ENCODE data around the gene FAM227B. TPM values are rescaled to one million over a fixed set of nuclear protein-coding genes. Genes with fewer than 3 reads are reported as not detected.

FAM227B gene
- total and polyA plus RNA-seq, 2 experiments from 2014 or later: 10.4 to 23.6 TPM

- no peaks in the 10 kb centered on the region for H3K9me3 ChIP-seq (ENCODE audit: low read depth)
- DNase-seq (ENCODE audit: low read depth in 1 of 2, low spot score in 1 of 2): peak in 1 of 2 donors; percentile 35
- H3K4me1 ChIP-seq (ENCODE audit: low read depth): no peaks in the 10 kb centered on the region
- TF ChIP-seq CTCF (IDR thresholded peaks at IDR 0.05; ENCODE audit: low read depth, low read length): no peak
- no peaks in the 10 kb centered on the region for H3K36me3 ChIP-seq
- no peak overlapping the region for H3K4me3 ChIP-seq
- H3K27me3 ChIP-seq: no peaks in the 10 kb centered on the region
- no peak overlapping the region for H3K27ac ChIP-seq
Measured at GRCh38 chr15:49286649-49287404, 333.8 kb downstream of the FAM227B start.

DNA sequence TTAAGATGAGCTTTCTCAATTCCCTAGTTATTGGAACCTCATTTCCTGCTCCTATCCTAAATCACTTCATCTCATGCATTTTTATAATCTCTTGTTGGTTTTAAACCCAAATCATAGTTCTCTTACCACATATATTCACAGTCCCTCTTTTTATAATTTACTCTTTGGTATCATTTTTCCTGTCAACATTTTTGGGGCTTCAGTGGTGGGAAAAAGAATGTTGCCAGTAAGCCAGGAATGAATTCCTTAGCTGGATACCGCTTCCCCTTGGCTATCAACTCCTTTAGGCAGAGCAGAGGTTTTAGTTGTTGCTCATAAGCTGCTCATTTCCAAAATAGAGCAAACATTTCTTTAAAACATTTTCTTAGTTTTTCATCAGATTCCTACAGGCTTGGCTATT lies 338.3 kb downstream of the FAM227B start:
- DNase-seq (ENCODE audit: low read depth in 1 of 2, low spot score in 1 of 2): peak in 1 of 2 donors; percentile 91

GRCh38 chr15:49279521-49280456 lies 340.8 kb downstream of the FAM227B start:
- peaks cover 4% of the 10 kb centered on the region for H3K4me1 ChIP-seq (ENCODE audit: low read depth)
- no peaks in the 10 kb centered on the region for H3K9me3 ChIP-seq (ENCODE audit: low read depth)
- H3K4me3 ChIP-seq: no peak overlapping the region
- DNase-seq (ENCODE audit: low read depth in 1 of 2, low spot score in 1 of 2): no peak
- no peak for TF ChIP-seq CTCF (IDR thresholded peaks at IDR 0.05; ENCODE audit: low read depth, low read length)
- H3K27me3 ChIP-seq: no peaks in the 10 kb centered on the region
- no peaks in the 10 kb centered on the region for H3K36me3 ChIP-seq
- no peak overlapping the region for H3K27ac ChIP-seq

More for the DNA sequence above, 338.3 kb downstream of the FAM227B start:
- H3K4me3 ChIP-seq: no peak overlapping the region
- H3K27me3 ChIP-seq: no peaks in the 10 kb centered on the region
- no peaks in the 10 kb centered on the region for H3K36me3 ChIP-seq
- H3K27ac ChIP-seq: no peak overlapping the region
- H3K9me3 ChIP-seq (ENCODE audit: low read depth): no peaks in the 10 kb centered on the region
- H3K4me1 ChIP-seq (ENCODE audit: low read depth): no peaks in the 10 kb centered on the region
- TF ChIP-seq CTCF (IDR thresholded peaks at IDR 0.05; ENCODE audit: low read depth, low read length): no peak

DNA sequence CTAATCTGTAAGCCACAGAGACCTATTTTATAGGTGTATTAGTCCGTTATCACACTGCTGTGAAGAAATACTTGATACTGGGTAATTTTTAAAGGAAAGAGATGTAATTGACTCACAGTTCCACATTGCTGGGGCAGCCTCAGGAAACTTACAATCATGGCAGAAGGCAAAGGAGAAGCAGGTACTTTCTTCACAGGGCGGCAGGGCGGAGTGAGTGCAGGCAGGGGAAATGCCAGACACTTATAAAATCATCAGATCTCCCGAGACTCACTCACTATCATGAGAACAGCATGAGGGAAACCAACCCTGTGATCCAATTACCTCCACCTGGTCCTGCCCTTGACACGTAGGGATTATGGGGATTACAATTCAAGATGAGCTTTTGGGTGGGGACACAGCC lies 341.9 kb downstream of the FAM227B start:
- H3K36me3 ChIP-seq: no peaks in the 10 kb centered on the region
- DNase-seq (ENCODE audit: low read depth in 1 of 2, low spot score in 1 of 2): no peak
- TF ChIP-seq CTCF (IDR thresholded peaks at IDR 0.05; ENCODE audit: low read depth, low read length): no peak
- no peaks in the 10 kb centered on the region for H3K9me3 ChIP-seq (ENCODE audit: low read depth)
- no peaks in the 10 kb centered on the region for H3K27me3 ChIP-seq
- H3K4me1 ChIP-seq (ENCODE audit: low read depth): peaks cover 4% of the 10 kb centered on the region
- no peak overlapping the region for H3K27ac ChIP-seq
- H3K4me3 ChIP-seq: no peak overlapping the region

Other genes with a start within 250 kb of the FAM227B start
- 3.8 and 5.1 TPM in 2 replicates for gene FGF7, start 197.6 kb downstream of the FAM227B start, total RNA-seq
- 6.2 and 7.8 TPM in 2 replicates for gene FGF7, start 197.6 kb downstream of the FAM227B start, polyA plus RNA-seq
- gene DTWD1, start 230 bp upstream of the FAM227B start, total RNA-seq: 6.7 and 10.6 TPM in 2 replicates
- gene DTWD1, start 230 bp upstream of the FAM227B start, polyA plus RNA-seq: 23.5 and 36.5 TPM in 2 replicates